WTC11 (cell line): ENCODE data around the gene ENGASE. TPM values are rescaled to one million over a fixed set of nuclear protein-coding genes. Genes with fewer than 3 reads are reported as not detected.

Experiments used
- ATAC-seq: fragments of 200-7000 bp; cut with Tn5 transposase; 2 replicates; pipeline ENCODE4 v1.10.0; 2021; ENCODE audit warnings: mild to moderate bottlenecking, moderate library complexity
- CTCF ChIA-PET: fragments of 300-600 bp; sonication (Branson Sonifier 250); formaldehyde crosslinking; loops from one replicate; lab custom pipeline; 2021; ENCODE audit warnings: antibody characterized with exemption; lab: Charles Lee
- POLR2A ChIA-PET: fragments of 350-600 bp; sonication (Branson Sonifier 250); formaldehyde crosslinking; loops from one replicate; lab custom pipeline; 2021; ENCODE audit warnings: antibody characterized with exemption; lab: Charles Lee
- DNase-seq: peaks from one replicate; pipeline ENCODE4 v3.0.0; 2021; ENCODE audit warnings: low spot score
- H3K27ac Mint-ChIP-seq: 2 replicates; pipeline ENCODE4 v1.8.0; 2021; ENCODE audit warnings: mixed read lengths
- H3K27me3 Mint-ChIP-seq: 2 replicates; pipeline ENCODE4 v1.8.0; 2021; ENCODE audit warnings: low read depth, mild to moderate bottlenecking, moderate library complexity, mixed read lengths
- H3K36me3 Mint-ChIP-seq: 2 replicates; pipeline ENCODE4 v1.8.0; 2021; ENCODE audit warnings: mixed read lengths
- H3K4me1 Mint-ChIP-seq: 2 replicates; pipeline ENCODE4 v1.8.0; 2022; ENCODE audit warnings: mixed read lengths
- H3K4me3 Mint-ChIP-seq: 2 replicates; pipeline ENCODE4 v1.8.0; 2021; ENCODE audit warnings: mild to moderate bottlenecking, moderate library complexity, mixed read lengths
- H3K9me3 Mint-ChIP-seq: 2 replicates; pipeline ENCODE4 v1.8.0; 2021; ENCODE audit warnings: mixed read lengths
- ARID4B ChIP-seq: sonication (generic); formaldehyde crosslinking; IDR thresholded peaks from 2 replicates; pipeline ENCODE4 v1.8.0; 2023; ENCODE audit warnings: missing genetic modification reagents, mild to moderate bottlenecking, borderline replicate concordance
- ATF3 ChIP-seq: sonication (generic); formaldehyde crosslinking; conservative IDR thresholded peaks from 2 replicates; pipeline ENCODE4 v1.8.1; 2022; ENCODE audit warnings: mild to moderate bottlenecking, missing genetic modification reagents
- CDX4 ChIP-seq: fragments of 250-450 bp; sonication (Bioruptor Pico); IDR thresholded peaks from 2 replicates; pipeline ENCODE4 v1.9.0; 2021; ENCODE audit warnings: moderate library complexity, mild to moderate bottlenecking, inconsistent platforms, borderline replicate concordance
- CREB1 ChIP-seq: sonication (generic); formaldehyde crosslinking; IDR thresholded peaks from 2 replicates; pipeline ENCODE4 v1.8.0; 2023; ENCODE audit warnings: mild to moderate bottlenecking, missing genetic modification reagents
- CREM ChIP-seq: sonication (generic); formaldehyde crosslinking; IDR thresholded peaks from 2 replicates; pipeline ENCODE4 v1.8.1; 2022; ENCODE audit warnings: mild to moderate bottlenecking, missing genetic modification reagents, moderate library complexity
- ETV6 ChIP-seq: sonication (generic); formaldehyde crosslinking; IDR thresholded peaks from 2 replicates; pipeline ENCODE4 v1.8.1; 2022; ENCODE audit warnings: mild to moderate bottlenecking, missing genetic modification reagents
- FOXJ3 ChIP-seq: sonication (generic); formaldehyde crosslinking; IDR thresholded peaks from 2 replicates; pipeline ENCODE4 v1.9.0; 2021; ENCODE audit warnings: missing genetic modification reagents, mild to moderate bottlenecking, borderline replicate concordance
- GTF2I ChIP-seq: fragments of 250-450 bp; sonication (Bioruptor Pico); conservative IDR thresholded peaks from 2 replicates; pipeline ENCODE4 v1.4.0; 2021; ENCODE audit warnings: mild to moderate bottlenecking
- HMGA2 ChIP-seq: fragments of 250-450 bp; sonication (Bioruptor Pico); IDR thresholded peaks from 2 replicates; pipeline ENCODE4 v1.4.0; 2021; ENCODE audit warnings: mild to moderate bottlenecking, moderate library complexity
- IRF2 ChIP-seq: sonication (generic); formaldehyde crosslinking; IDR thresholded peaks from 2 replicates; pipeline ENCODE4 v1.8.0; 2022; ENCODE audit warnings: low read depth, missing genetic modification reagents, borderline replicate concordance
- JAZF1 ChIP-seq: fragments of 250-450 bp; sonication (Bioruptor Pico); IDR thresholded peaks from 2 replicates; pipeline ENCODE4 v1.9.0; 2021; ENCODE audit warnings: moderate library complexity, mild to moderate bottlenecking, inconsistent platforms
- MAX ChIP-seq: sonication (generic); formaldehyde crosslinking; IDR thresholded peaks from 2 replicates; pipeline ENCODE4 v1.8.0; 2022; ENCODE audit warnings: mild to moderate bottlenecking, missing genetic modification reagents
- NR3C1 ChIP-seq: sonication (generic); formaldehyde crosslinking; conservative IDR thresholded peaks from 2 replicates; pipeline ENCODE4 v1.8.1; 2023; ENCODE audit warnings: low read depth, mild to moderate bottlenecking, missing genetic modification reagents
- PREB ChIP-seq: sonication (generic); formaldehyde crosslinking; IDR thresholded peaks from 2 replicates; pipeline ENCODE4 v1.8.1; 2022; ENCODE audit warnings: mild to moderate bottlenecking, missing genetic modification reagents, moderate library complexity, borderline replicate concordance
- TEAD1 ChIP-seq: sonication (generic); formaldehyde crosslinking; IDR thresholded peaks from 2 replicates; pipeline ENCODE4 v1.8.0; 2022; ENCODE audit warnings: mild to moderate bottlenecking, missing genetic modification reagents
- USF1 ChIP-seq: sonication (generic); formaldehyde crosslinking; IDR thresholded peaks from 2 replicates; pipeline ENCODE4 v1.8.0; 2022; ENCODE audit warnings: mild to moderate bottlenecking, missing genetic modification reagents
- ZMAT4 ChIP-seq: fragments of 250-450 bp; sonication (Bioruptor Pico); IDR thresholded peaks from 2 replicates; pipeline ENCODE4 v1.9.0; 2021; ENCODE audit warnings: mild to moderate bottlenecking
- ZSCAN18 ChIP-seq: fragments of 250-450 bp; sonication (Bioruptor Pico); IDR thresholded peaks from 2 replicates; pipeline ENCODE4 v2.1.2; 2022; ENCODE audit warnings: mild to moderate bottlenecking, moderate library complexity
- total RNA-seq: library from RNA; stranded (reverse); gene quantifications from 3 replicates; pipeline ENCODE4 v1.2.3, GENCODE V29; 2021

Gene ENGASE
- total RNA-seq, 1 experiment from 2014 or later, result 41.6 TPM

GRCh38 chr17:79031996-79032875, 42.4 kb upstream of the ENGASE start:
- no peaks in the 10 kb centered on the region for H3K9me3 Mint-ChIP-seq
- H3K4me1 Mint-ChIP-seq, result peaks cover 6% of the 10 kb centered on the region; the same call in 1 of the 2 replicates
- peaks cover 29% of the 10 kb centered on the region for H3K27me3 Mint-ChIP-seq
- H3K36me3 Mint-ChIP-seq, result no peaks in the 10 kb centered on the region
- H3K27ac Mint-ChIP-seq, result no peak overlapping the region
- ChIA-PET POLR2A (no interaction called here), CTCF (interaction anchor here (0.9 to 3.8 kb wide), 5 partner anchors 9 to 166 kb away, joined by 3 to 31 read pairs (median 5); partner anchors contain the start of gene CANT1)
- ATAC-seq (no peak), DNase-seq (no peak)
- no peak for TF ChIP-seq TEAD1 (CRISPR knock-in tag)
- TF ChIP-seq MAX (CRISPR knock-in tag), result no peak
- TF ChIP-seq IRF2, result no peak
- no peak for TF ChIP-seq ZMAT4
- no peak for TF ChIP-seq NR3C1
- TF ChIP-seq FOXJ3, result no peak
- no peak for TF ChIP-seq CREM (CRISPR knock-in tag)
- no peak for TF ChIP-seq ATF3 (CRISPR knock-in tag)
- no peak for TF ChIP-seq CDX4 (CRISPR knock-in tag)
- TF ChIP-seq ETV6 (CRISPR knock-in tag), result no peak
- TF ChIP-seq USF1 (CRISPR knock-in tag), result no peak
- no peak for TF ChIP-seq HMGA2 (CRISPR knock-in tag)
- TF ChIP-seq JAZF1 (CRISPR knock-in tag), result no peak
- no peak for TF ChIP-seq GTF2I (CRISPR knock-in tag)
- TF ChIP-seq ARID4B (CRISPR knock-in tag), result no peak
- TF ChIP-seq PREB (CRISPR knock-in tag), result no peak
- TF ChIP-seq ZSCAN18 (CRISPR knock-in tag), result no peak
- TF ChIP-seq CREB1 (CRISPR knock-in tag), result no peak
- no peak overlapping the region for H3K4me3 Mint-ChIP-seq
